Fibroblast of upper back skin (primary cell): ENCODE data around the gene HHLA2.
"Not testable (repeated sequence)": the region's sequence is repeated elsewhere in the genome, so short reads cannot be mapped to it uniquely, and the experiment has no call there.

Experiments used
- DNase-seq: peaks from one replicate; pipeline ENCODE4 v3.0.0-alpha.2; 2013

The HHLA2 gene, protein sequence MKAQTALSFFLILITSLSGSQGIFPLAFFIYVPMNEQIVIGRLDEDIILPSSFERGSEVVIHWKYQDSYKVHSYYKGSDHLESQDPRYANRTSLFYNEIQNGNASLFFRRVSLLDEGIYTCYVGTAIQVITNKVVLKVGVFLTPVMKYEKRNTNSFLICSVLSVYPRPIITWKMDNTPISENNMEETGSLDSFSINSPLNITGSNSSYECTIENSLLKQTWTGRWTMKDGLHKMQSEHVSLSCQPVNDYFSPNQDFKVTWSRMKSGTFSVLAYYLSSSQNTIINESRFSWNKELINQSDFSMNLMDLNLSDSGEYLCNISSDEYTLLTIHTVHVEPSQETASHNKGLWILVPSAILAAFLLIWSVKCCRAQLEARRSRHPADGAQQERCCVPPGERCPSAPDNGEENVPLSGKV

DNA sequence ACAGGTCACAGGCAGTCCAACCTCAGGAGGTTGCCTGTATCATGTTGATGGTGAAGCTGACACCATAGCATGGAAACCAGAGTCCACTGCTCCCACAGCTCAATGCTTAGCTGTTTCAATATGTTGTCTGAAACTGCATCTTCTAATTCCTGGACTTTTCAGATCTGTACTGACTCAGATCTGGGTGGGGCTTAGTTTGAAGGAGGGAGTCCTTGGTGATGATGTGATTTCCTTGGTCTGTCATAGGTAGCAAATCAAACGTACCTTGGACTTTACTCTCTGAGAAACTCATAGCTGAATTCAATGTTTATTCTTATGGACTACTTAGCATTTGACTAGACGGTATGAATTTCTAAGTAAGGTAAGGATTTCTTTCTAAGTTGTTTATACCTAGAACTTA, at the start of gene HHLA2:
HHLA2 (plus strand) TSS at position 310 of the 400 bp plus-strand sequence. CDS start 55,266 bp downstream, outside the sequence.
- no peak for DNase-seq

DNA sequence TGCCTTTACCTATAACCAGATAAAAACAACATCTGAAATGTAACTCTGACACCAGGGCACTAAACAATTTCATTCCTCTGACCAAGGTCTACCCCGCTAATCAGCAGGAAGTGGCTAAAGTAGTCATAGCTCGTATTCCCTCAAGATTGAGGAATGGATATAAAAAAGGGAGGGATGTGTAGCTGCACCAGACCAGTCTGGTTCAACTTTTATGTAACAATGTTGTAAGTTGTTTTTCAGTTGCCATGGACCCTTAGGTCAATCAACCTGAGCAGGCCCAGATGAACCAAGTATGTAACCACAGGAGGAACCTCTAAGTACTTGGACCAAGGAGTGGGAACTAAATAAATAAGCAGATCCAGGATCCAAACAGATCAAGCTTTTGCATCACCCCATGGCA, 45.7 kb upstream of the HHLA2 start:
- DNase-seq = no peak

DNA sequence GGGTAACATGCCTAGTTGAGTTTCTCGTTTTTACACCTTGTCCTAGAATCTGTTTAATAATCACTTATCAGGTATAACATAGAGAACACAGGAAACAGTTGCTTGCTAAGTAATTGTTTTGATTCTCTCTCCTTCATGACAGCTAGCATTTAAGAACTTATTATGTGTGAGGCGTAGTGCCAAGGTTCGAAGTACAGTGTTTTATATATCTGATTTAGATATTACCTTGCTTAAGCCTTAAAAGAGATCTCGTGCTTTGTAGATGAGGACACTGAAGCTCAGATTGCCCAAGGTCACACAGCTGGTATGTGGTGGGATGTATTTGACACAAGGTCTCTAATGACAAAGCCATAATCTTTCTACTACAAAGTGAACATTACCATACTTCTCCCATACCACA, 45.1 kb upstream of the HHLA2 start:
- no peak for DNase-seq

DNA sequence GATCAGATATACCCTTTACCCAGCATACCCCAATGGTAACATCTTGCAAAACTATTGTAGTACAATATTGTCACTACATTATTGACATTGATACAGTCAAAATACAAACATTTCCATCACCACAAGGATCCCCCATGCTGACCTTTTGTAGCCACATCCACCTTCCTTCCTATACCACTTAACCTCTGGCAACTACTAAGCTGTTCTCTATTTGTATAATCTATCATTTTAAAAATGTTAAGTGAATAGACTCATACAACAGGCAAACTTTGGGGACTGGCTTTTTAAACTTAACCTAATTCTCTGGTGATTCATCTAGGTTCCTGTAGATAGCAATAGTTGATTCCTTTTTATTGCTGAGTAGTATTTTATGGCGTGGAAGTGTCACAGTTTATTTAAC, 44.5 kb upstream of the HHLA2 start:
- no peak for DNase-seq

DNA sequence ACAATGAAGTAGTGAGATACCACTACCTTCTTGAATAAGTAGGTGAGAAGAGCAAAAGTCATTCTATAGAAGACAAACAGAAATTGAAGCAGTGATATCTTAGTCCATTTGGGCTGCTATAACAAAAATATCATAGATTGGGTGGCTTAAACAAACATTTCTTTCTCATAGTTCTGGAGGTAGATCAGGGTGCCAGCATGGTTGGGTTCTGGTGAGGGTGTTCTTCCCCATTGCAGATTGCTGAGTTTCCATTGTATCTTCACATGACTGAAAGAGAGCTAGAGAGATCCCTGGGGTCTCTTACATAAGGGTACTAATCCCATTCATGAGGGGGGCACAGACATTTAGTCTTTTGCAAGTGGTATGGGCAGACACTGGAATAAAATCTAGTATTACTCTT, 41.2 kb upstream of the HHLA2 start:
- DNase-seq = no peak

DNA sequence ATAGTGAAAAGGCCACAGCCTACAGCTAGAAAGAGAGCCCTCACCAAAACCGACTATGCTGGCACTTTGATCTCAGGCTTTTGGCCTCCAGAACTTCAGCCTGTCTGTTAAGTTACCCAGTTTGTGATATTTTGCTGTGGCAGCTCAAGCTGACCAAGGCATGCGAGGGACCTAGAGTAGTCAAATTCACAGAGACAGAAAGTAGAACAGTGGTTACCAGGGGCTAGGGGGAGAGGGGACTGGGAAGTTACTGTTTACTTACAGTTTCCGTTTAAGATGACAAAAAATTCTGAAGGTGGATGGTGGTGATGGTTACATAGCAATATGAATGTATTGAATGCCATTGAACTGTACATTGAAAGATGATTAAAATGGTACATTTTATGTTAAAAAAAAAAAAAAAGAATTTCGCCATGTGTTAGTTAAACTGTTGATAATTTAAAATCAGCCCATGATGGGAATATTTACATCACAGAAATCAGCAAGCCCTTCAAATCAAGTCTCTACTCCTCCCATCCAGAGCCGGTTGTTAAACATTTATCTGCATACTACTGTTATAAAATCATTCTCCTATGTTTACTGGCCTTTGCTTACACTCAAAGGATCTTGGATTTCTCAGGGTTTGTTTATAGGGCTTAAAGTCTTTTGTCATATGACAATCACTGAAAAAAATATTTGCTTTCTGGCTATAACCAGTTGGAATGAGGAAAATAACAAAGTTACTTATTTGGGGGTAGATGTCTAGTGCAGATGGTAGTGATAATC, 31.6 kb upstream of the HHLA2 start:
- not testable (repeated sequence) for DNase-seq

DNA sequence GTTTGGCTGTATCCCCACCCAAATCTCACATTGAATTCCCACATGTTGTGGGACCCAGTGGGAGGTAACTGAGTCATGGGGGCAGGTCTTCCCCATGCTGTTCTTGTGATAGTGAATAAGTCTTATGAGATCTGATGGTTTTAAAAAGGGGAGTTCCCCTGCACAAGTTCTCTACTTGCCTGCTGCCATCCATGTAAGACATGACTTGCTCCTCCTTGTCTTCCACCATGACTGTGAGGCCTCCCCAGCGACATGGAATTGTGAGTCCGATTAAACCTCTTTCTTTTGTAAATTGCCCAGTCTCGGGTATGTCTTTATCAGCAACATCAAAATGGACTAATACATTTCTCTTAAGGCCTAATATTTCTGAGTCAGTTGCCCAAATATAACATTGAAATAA, 28.1 kb upstream of the HHLA2 start:
- DNase-seq = not testable (repeated sequence)

DNA sequence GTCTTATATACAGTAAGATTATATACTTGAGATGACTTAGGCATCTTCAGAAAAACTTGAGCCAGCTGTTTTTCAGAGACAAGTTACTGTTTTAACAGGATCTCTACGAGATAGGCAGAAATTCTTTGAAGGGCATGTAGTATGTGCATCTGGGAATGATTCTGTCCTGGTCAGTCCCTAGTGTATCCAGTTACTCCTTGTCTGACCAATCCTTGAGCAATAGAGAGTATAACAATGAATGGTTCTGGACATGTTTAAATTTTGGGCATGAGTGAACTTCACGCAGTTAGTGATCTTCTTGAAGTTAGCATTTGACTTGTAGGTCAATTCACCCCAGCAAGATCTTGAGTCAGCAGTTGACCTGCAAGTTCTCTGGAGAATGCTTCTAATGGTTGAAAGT, 24.7 kb upstream of the HHLA2 start:
- DNase-seq = no peak

DNA sequence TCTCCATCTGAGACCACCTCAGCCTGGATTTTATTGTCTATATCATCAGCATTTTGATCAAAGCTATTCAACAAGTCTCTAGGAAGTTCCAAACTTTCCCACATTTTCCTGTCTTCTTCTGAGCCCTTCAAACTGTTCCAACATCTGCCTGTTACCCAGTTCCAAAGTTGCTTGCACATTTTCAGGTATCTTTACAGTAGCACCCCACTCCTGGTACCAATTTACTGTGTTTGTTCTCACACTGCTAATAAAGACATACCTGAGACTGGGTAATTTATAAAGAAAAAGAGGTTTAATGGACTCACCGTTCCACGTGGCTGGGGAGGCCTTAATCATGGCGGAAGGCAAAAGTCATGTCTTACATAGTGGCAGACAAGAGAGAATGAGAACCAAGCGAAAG, 17.3 kb upstream of the HHLA2 start:
- not testable (repeated sequence) for DNase-seq

DNA sequence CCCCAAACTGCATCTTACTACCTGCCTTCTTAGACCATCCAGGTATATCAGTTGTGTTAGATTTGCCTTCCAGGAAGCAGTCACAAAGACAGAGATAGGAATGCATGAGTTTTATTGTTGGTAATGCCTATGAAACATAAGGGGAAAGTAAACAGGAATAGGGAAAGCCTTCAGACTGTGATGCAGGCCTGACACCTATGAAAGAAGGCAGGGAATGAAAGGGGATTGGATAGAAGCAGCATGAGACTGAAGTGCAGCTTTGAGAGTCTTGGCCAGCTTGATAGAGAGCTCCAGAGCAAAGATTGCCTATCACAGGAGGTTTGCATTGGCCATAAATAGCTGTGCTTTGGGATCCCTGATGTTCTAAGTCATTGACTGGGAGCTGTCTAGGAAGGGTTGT, 15.9 kb upstream of the HHLA2 start:
- DNase-seq = no peak

DNA sequence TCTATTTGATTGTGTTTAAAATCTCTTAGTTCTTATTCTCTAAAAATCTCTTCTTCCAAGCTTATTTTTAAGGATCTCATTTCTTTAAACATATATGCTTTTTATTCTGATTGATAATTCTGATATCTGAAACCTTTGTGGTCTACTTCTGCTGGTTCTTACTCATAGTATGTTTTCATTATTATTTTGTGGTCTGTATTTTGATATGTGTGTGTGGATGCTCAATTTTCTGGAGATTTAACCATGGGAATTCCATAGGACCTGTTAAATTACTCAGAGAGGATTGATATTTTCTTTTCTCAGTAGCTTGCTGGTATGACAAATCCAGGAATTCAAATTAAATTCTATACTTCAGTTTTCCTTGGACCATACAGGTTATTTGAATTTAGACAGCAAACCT, 14.7 kb upstream of the HHLA2 start:
- DNase-seq = no peak

DNA sequence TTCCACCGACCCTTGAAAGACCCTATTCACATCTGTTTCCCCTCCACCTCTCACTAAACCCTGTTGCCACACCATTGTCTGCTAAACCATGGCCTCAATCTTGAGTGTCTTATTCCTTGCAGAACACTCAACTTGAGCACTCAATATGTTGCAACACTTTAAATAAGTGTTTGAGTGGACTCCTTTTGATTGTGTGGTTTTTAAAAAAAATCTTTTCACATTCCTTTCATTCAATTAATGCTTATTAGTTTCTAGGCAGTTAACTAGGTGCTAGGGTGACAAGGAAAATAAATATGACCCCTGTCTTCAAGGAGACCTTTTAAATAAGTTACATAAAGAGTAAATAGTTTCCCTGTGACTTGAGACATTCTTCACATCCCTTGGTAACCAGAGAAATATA, 13.3 kb upstream of the HHLA2 start:
- DNase-seq = no peak

DNA sequence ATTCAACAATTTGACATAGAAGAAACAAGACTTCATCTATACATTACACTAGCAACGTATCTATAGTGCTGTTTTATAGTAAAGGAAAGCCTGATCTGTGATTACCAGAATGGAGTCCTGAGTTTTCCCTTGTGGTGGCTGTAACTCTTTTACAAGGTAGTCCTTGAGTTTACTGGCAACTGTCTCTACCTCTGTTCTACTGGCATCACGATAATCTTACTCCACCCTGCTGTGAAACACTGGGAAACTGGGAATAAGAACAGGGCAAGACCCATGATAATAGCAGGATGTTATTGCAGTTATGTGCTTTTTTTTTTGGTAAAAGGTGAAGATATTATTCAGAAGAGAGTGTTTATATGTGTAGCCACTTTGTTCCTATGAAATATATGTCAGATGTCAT, 12.4 kb upstream of the HHLA2 start:
- no peak for DNase-seq

DNA sequence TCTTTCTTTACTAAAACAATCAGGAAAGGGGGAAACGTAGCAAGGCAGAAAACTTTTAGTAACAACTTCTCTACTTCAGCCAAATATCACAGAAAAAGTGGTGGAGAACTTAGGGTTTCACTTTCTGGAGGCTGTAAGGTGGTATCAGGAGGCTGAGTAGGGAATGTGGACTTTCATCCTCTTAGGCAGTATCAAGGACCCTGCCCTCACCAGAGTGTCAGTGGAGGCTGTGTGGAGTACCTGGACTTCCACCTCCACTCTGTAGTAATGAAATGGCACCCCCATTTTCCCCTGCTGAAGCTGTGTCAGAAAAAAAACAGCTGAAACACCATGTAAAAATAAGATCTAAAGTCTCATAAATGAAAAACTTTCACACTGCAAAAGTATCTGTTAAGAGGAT, 11.2 kb upstream of the HHLA2 start:
- DNase-seq = no peak

DNA sequence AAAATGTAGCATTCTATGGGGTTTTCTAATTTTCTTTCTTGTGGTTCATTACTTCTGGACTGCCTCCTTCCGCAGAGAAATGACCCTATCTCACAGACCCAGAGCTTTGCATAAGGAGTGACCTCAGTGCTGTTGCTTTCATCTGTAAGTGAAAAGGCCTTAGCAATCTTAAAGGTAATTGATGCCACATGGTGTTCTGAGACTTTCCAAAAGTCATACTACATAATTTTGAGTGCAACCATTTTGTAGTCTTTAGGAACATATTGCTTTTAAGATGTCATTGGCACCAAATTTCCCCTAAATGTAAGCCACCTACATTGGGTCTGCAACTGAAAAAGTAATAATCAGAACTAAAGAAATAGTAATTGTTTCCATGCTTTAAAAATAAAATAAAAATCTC, 9.2 kb upstream of the HHLA2 start:
- no peak for DNase-seq

DNA sequence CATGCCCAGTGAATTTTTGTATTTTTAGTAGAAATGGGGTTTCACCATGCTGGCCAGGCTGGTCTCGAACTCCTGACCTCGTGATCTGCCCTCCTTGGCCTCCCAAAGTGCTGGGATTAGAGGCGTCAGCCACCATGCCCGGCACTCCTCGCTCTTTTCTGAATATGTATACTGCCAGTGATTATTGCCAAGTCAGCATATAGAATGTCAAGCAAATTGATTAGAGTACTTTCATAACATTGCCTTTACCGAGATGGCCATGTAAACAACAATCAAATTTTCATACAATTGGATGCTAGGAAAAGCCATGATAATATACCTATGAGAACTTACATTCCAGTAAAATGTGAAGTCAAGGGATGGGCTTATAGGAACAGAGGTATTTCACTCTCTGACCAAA, 8.2 kb upstream of the HHLA2 start:
- DNase-seq = not testable (repeated sequence)

DNA sequence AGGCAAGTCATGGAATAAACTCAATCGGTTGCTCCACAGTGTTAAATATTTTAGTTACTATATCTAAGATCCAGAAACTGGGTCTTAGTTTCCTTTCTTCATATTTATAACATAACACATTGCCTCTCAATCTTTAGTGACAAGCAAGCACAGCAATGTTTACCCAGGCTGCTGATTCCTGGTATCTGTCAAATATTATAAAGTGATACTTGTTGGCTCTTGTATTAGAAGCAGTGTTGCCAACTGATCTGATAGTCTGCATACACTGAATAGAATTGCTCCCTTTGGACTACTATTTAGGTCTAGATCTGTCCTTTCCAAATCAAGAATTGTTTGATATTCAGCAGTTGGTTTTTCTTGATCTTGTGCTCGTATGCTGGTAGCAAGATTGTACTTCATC, 7.2 kb upstream of the HHLA2 start:
- DNase-seq = no peak

DNA sequence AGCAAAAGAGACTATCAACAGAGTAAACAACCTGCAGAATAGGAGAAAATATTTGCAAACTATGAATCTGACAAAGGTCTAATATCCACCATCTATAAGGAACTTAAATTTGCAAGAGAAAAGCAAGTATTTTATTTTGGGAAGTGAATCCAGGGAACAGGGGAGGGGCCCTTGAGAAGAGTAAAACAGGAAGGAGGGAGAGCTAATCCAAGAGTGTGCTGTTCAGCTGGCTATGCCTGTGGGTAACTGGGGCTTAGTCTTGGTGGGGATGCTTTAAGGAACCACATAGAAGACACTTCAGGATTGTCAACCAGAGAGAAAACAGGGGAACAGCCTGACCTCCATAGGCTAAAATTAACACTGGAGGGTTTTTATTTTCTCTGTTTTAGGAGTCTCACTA, 3.9 kb upstream of the HHLA2 start:
- DNase-seq = no peak

DNA sequence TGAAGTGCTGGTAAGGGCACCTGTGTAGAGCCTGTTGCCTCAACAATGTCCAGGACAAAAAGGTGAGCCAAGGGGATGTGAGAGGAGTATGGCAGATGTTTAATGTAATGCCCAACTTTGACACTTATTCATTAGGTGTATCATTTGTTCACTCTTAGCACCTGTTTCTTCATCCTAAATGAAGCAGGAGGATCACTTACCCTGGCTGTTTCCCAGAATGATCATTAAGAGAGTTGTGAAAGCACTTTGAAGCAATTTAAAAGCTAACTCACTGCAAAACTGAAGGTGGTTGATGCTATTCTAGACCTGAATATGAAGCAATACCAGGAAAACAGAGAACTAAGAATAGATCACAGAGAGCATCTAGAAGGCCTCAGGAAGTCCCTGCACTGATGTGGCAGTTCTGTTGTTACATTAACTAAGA, 3.4 kb upstream of the HHLA2 start:
- DNase-seq = no peak

DNA sequence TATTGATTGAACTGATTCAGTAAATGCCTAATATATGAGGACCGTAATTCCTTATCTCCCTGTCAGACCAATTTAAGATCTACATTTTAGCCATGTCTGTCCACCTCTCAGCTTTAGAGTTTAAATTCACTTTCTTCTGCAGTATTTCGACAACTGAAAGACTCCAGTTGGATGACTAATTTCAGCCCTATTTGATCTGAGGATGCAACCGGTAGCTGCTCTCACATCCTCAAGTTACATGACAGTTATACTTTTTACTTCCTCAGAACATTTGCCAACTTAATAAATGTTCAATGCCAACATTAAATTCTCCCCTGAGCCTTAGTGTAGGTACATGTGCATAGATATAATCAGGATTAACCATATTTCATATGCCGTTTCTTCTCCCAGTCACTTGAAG, 2.5 kb upstream of the HHLA2 start:
- no peak for DNase-seq

DNA sequence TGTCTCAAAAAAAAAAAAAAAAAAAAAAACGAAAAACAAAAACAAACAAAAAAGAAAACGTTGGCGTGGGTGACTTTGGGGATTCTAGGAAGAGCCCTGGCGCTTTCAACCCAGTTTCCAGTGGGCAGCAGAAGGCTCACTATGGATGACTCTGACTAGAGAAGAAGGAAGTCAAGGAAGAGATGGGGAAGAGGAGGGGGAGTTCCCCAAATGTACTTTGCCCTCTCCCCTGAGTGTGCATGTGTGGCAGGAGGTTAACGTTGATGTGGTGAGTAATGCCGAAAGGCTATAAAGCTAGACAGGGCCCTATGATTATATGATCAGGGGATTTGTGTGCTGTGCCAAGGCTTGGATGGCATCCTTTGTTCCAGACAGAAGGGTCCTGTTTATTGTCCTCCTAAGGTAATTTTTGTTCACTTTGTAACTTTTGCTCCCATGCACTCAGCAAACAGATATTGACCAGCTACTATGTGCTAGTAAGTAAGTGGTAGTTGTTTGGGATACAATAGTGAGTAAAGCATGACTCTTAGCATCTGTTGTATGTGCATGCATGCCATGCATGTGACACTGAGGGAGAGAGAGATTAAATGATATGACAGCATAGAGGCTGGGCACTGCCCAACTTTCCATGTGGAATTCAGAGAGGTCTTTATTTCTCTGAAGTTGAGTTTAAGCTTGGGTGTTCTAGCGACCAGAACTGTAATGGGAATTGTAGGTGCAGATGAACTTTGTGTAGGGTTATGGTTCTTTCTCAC, 750 bp upstream of the HHLA2 start:
- no peak for DNase-seq

DNA sequence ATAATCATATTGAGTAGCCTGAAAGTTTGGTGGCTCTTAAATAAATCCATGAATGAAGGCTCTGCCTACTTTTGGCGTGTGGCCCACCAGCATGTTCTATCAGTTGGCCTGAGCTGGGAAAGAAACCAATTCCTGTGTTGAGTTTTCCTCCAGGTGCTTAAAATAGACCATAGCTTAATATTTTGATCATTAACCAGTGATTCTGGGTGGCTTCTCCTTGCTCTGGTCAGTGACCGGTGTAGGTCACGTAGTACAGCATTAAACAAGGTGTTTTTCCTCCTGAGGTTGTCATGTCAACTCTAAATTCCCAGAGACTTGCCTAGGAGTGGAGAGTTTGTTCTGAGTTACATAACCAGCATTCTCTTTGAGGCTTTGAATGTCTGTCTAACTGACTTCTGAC, 1.3 kb downstream of the HHLA2 start:
- DNase-seq = no peak

DNA sequence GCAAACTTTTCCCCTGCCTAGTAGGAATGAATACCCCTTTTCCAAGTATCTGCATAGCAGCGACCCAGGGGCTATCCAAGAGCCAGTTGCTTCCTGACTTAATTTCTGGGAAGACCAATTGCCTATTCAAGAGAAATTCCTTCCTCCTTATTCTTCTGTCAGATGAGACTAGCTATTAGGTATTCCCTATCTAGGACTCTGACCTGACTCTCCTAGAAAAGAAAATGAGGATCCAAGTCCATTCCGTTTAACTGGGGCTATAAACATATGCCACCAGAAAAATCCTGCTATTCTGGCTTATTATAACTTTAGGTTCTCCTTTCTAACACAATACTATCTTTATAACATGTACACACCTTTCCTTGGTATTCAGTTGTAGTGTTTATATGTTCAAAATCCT, 1.7 kb downstream of the HHLA2 start:
- DNase-seq = no peak
